ENCODE measurements around the gene IL17REL.

DNA sequence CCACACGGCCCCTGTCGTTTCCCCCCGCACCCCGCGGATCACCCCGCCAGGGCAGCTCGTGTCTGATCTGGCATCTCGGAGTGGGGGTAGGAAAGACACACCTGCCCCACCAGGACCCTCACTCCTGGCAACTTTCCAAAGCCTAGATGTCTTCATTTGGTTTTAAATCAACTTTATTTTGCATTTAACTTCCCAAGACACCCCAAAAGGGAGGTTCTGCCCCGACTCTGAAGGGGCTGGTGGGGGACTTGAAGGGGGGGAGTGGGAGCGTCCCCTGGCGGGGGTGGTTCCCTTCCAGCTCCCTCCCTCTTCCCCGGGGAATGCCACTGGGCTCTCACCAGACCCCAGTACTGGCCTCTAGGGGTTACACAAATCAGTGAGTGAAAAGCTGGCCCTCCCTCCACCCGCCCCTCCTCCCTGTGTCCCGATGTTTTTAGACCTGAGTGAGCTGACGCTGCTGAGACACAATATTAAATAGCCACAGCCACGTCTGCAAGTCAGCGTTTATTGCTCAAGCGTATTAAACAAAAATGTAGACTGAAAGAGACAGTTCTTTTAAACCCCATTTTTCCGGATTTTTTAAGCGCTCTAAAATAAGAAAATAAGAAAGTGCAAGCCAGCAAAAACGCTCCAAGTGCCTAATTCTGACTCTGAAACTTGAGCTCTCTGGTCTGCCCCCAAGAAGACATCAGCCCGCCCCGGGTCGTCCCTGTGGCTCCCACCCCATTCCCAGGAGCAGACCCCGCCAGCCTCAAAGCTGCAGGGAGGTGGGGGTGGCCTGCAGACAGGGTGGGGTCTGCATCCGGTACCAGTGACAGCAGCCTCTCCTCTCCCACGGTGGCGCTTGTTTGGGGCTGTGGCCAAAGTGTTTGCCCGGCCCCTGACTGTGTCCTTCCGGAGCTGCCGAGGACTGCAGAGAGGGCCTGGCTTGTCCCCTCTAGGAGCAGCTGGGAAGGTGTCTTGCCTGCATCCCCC lies 46.6 kb upstream of the IL17REL start:
- no peak for TF ChIP-seq CTCF (IDR thresholded peaks at IDR 0.05 in 2 of 3, conservative IDR thresholded peaks at IDR 0.05 in 1 of 3; ENCODE audit: control insufficient read depth in 2 of 3, extremely low read depth in 1 of 3, insufficient read depth in 1 of 3, low read depth in 3 of 3, low read length in 3 of 3)
- no peak for TF ChIP-seq NBN (IDR thresholded peaks at IDR 0.05)
